Heart right ventricle (tissue), 16 donors: Measurements from ENCODE around the gene GIPC2. TPM values are rescaled to one million over a fixed set of nuclear protein-coding genes. Genes with fewer than 3 reads are reported as not detected.

Experiments used
- ATAC-seq, 8 donors: fragments of 200-7000 bp; cut with Tn5 transposase; one replicate each; pipeline ENCODE4 v1.9.1; 2020; ENCODE audit warnings: mild to moderate bottlenecking in 8 of 8, moderate library complexity in 8 of 8, moderate number of reproducible peaks in 1 of 8
- DNase-seq, 2 donors: peaks; one replicate each; pipeline ENCODE4 v3.0.0-alpha.2; 2020
- H3K27ac ChIP-seq, 10 donors: fragments of 200-600 bp; sonication (generic) in 2 of 10; one replicate each; pipeline versions ENCODE4 v1.5.0 to v1.8.0; 2020 to 2022; ENCODE audit warnings: mild to moderate bottlenecking in 3 of 10
- H3K27me3 ChIP-seq, 7 donors: fragments of 200-600 bp; one replicate each; pipeline ENCODE4 v1.8.0; 2021 to 2022; ENCODE audit warnings: mild to moderate bottlenecking in 2 of 7
- H3K36me3 ChIP-seq, 9 donors: fragments of 200-600 bp; sonication (generic) in 1 of 9; one replicate each; pipeline versions ENCODE4 v1.5.0 to v1.8.0; 2020 to 2022; ENCODE audit warnings: mild to moderate bottlenecking in 2 of 9
- H3K4me1 ChIP-seq, 9 donors: fragments of 200-600 bp; sonication (generic) in 1 of 9; one replicate each; pipeline versions ENCODE4 v1.5.0 to v1.8.0; 2020 to 2022; ENCODE audit warnings: mild to moderate bottlenecking in 4 of 9
- H3K4me3 ChIP-seq, 10 donors: fragments of 200-600 bp; sonication (generic) in 2 of 10; one replicate each; pipeline versions ENCODE4 v1.5.0 to v1.8.0; 2020 to 2022; ENCODE audit warnings: mild to moderate bottlenecking in 7 of 10, moderate library complexity in 2 of 10
- H3K9me3 ChIP-seq, 11 donors: fragments of 200-600 bp in 10 of 11; sonication (generic) in 2 of 11; one replicate each; pipeline versions ENCODE4 v1.5.0 to v1.8.0; 2013 to 2022; ENCODE audit warnings: mild to moderate bottlenecking in 2 of 11, control low read depth in 1 of 11, moderate library complexity in 1 of 11
- WGBS, 2 donors: extraction: QIAGEN DNeasy Blood & Tissue Kit; methylation state at CpG; one replicate each; pipeline ENCODE4 v1.1.7; 2013; ENCODE audit warnings: inconsistent platforms in 1 of 2; 5-methylcytosine and 5-hydroxymethylcytosine counted together
- intact Hi-C, 10 donors: fragments of 100-400 bp; cut with DNase I; formaldehyde crosslinking; loops; one replicate each; pipeline versions ENCODE4 v1.11.1 to v1.14.2; 2022
- polyA plus RNA-seq, 2 donors: library from polyadenylated mRNA; stranded (reverse); fragments of 200-250 nt; gene quantifications; one replicate each; pipeline ENCODE4 v1.2.3, GENCODE V29; 2013
- total RNA-seq, 10 donors: library from RNA; stranded (reverse); fragmentation: NEBNext Ultra II Directional in 3 of 10; extraction: Animal tissue kit (Norgen Biotek cat#: 25700) in 3 of 10; gene quantifications; one replicate each; pipeline versions ENCODE4 v1.2.1 to v1.2.4, GENCODE V29; 2021 to 2023
- TF ChIP-seq, protein P1 (sequence below), 9 donors: fragments of 200-600 bp; sonication (generic) in 2 of 9; IDR thresholded peaks; one replicate each; pipeline versions ENCODE4 v1.5.0 to v1.8.0; 2021 to 2022; ENCODE audit warnings: antibody characterized with exemption in 9 of 9, mild to moderate bottlenecking in 5 of 9, moderate library complexity in 1 of 9
- donor health status: Arrhythmogenic right ventricular cardiomyopathy.
- donor health status: ischemic (EF 13 %, LVEDD 7.1; RV severe dilation, severe dysfunction).
- donor health status: healthy with polysubstance abuse.
- donor health status: DM: no; HTN: yes; CAD: no.
- donor health status: DM: no; HTN: no; CAD: no.
- donor health status: ischemic (EF 25% LVEDD 6.9; RV normal size, moderate dysfunction).
- donor health status: ischemic (EF 25% LVEDD 5.7; RV mildly dilated, moderate dysfunction).
- donor health status: healthy.
- donor health status: DM: yes; HTN: yes; CAD: no.
- donor health status: Ischemic cardiomyopathy.
- donor health status: ischemic (EF 35%, LVEDD 5.7; RV mildly dilated, moderate dysfunction).
- donor health status: nonischemic (EF 11% LVEDD 7.7; RV severe dilation, severe dysfunction).
- donor health status: DM: yes; HTN: yes; CAD: no.
- donor health status: PGD.
- donor health status: ischemic (EF 29% LVEDD 5.4; RV normal size, mild dysfunction).
- donor health status: nonischemic (EF 23%, LVEDD 6.1; RV moderate dilation, normal function).

Gene GIPC2
- total and polyA plus RNA-seq, 12 donors = 1.3 to 7.4 (median 3.2) TPM

- no peak for ATAC-seq
- Histone ChIP-seq H3K9me3 (no peaks in the 10 kb centered on the region), H3K4me1 (peaks cover 0 to 73% (median 45%) of the 10 kb centered on the region in 9 donors), H3K27ac (peak overlapping the region in 6 of 10 donors; percentile 2 to 88 (median 50)), H3K36me3 (no peaks in the 10 kb centered on the region), H3K4me3 (no peak overlapping the region), H3K27me3 (peaks cover 0 to 38% (median 0%) of the 10 kb centered on the region in 7 donors)
- WGBS, 2 donors = 73 to 75% methylated on average over 3 of the region's 3 CpGs
- intact Hi-C loops = loop anchor here in 6 of 10 donors (5.0 to 10.0 kb wide), 6 partner anchors 41 to 74 kb away; partner anchors contain the start of genes DNAJB4 (in 1 of the 6) and FUBP1 (in 1 of the 6)
- no peak for DNase-seq
- TF ChIP-seq, protein P1, sequence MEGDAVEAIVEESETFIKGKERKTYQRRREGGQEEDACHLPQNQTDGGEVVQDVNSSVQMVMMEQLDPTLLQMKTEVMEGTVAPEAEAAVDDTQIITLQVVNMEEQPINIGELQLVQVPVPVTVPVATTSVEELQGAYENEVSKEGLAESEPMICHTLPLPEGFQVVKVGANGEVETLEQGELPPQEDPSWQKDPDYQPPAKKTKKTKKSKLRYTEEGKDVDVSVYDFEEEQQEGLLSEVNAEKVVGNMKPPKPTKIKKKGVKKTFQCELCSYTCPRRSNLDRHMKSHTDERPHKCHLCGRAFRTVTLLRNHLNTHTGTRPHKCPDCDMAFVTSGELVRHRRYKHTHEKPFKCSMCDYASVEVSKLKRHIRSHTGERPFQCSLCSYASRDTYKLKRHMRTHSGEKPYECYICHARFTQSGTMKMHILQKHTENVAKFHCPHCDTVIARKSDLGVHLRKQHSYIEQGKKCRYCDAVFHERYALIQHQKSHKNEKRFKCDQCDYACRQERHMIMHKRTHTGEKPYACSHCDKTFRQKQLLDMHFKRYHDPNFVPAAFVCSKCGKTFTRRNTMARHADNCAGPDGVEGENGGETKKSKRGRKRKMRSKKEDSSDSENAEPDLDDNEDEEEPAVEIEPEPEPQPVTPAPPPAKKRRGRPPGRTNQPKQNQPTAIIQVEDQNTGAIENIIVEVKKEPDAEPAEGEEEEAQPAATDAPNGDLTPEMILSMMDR (IDR thresholded peaks at IDR 0.05) = no peak
These were observed 2.7 kb downstream of the GIPC2 start for GRCh38 chr1:78048446-78048845.

GRCh38 chr1:78049396-78049795 is 3.6 kb downstream of the GIPC2 start:
- 59 to 69% methylated on average over 4 of the region's 4 CpGs for WGBS, 2 donors
- Histone ChIP-seq H3K4me1 (peaks cover 0 to 73% (median 45%) of the 10 kb centered on the region in 9 donors), H3K36me3 (no peaks in the 10 kb centered on the region), H3K4me3 (no peak overlapping the region), H3K27me3 (peaks cover 0 to 33% (median 0%) of the 10 kb centered on the region in 7 donors), H3K9me3 (no peaks in the 10 kb centered on the region), H3K27ac (peak overlapping the region in 7 of 10 donors; percentile 2 to 88 (median 33))
- intact Hi-C loops = loop anchor here in 6 of 10 donors (5.0 to 10.0 kb wide), 6 partner anchors 42 to 75 kb away; partner anchors contain the start of genes DNAJB4 (in 1 of the 6) and FUBP1 (in 1 of the 6)
- TF ChIP-seq, protein P1 (IDR thresholded peaks at IDR 0.05) = no peak
- DNase-seq (no peak), ATAC-seq (peak in 5 of 8 donors; percentile 12 to 57 (median 39))

GRCh38 chr1:78051005-78051404 is 5.2 kb downstream of the GIPC2 start:
- H3K27ac ChIP-seq = no peak overlapping the region
- H3K36me3 ChIP-seq = no peaks in the 10 kb centered on the region
- ATAC-seq (no peak), DNase-seq (no peak)
- 98 to 99% methylated on average over 2 of the region's 2 CpGs for WGBS, 2 donors
- no peak overlapping the region for H3K4me3 ChIP-seq
- TF ChIP-seq, protein P1 (IDR thresholded peaks at IDR 0.05) = no peak
- no peaks in the 10 kb centered on the region for H3K9me3 ChIP-seq
- H3K4me1 ChIP-seq = peaks cover 2 to 70% (median 35%) of the 10 kb centered on the region in 9 donors
- peaks cover 0 to 17% (median 0%) of the 10 kb centered on the region in 7 donors for H3K27me3 ChIP-seq
- intact Hi-C loops = loop anchor here in 1 of 10 donors (5.0 kb wide), 1 partner anchor 51 kb away; no protein-coding TSS in a partner anchor

DNA sequence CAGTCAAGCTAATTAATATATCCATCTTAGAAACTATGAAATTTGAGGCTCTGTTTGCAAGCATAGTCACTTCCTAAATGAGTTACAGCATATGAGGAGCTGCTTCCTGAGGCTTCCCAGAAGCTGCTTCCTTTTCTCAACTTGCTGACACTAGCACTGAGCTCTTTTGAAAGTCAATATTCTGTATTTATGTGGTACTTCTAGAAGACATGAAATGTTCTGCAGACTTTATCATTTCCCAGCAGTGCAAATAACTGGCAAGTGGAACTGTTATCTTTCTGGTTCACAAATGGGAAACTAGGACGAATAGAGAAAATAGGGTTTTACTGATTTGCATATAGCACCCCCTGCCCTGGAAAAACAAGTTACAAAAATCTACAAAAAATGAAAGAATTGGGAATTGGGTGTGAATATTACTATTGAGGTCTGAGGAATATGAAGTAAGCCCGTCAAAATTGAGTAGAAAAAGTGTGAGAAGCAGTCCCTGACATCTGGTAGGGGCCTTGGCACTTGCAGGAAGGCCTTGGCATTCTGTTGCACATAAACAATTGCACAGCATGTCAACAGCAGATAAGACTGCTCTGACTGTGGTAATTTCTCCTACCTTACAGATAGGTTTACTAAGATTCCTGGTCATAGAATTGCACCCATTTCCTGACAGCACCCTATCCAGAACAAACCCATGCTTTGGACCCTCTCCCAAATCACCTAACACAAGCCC is 7.1 kb downstream of the GIPC2 start:
- WGBS, 2 donors = 30 to 38% methylated on average over 2 of the region's 2 CpGs
- H3K4me1 ChIP-seq = peaks cover 2 to 58% (median 18%) of the 10 kb centered on the region in 9 donors
- no peaks in the 10 kb centered on the region for H3K36me3 ChIP-seq
- TF ChIP-seq, protein P1 (IDR thresholded peaks at IDR 0.05) = no peak
- H3K27ac ChIP-seq = peak overlapping the region in 9 of 10 donors; percentile 2 to 74 (median 43)
- no peaks in the 10 kb centered on the region for H3K27me3 ChIP-seq
- intact Hi-C loops = loop anchor here in 1 of 10 donors (5.0 kb wide), 1 partner anchor 49 kb away; no protein-coding TSS in a partner anchor
- DNase-seq = no peak
- no peak overlapping the region for H3K4me3 ChIP-seq
- ATAC-seq = peak in 4 of 8 donors; percentile 38 to 47 (median 44)
- no peaks in the 10 kb centered on the region for H3K9me3 ChIP-seq
